SIG-M5 treated with dmso at 0.1 percent for 504 hours (cell line): ENCODE results near the gene CNKSR3.
A peak's percentile ranks its signal among the peaks of the same experiment; 100 is the strongest.

Experiments
- DNase-seq: peaks from one replicate; lab custom pipeline; 2025; ENCODE audit not compliant: unreplicated experiment; lab: John Stamatoyannopoulos, UW

CNKSR3 gene

GRCh38 chr6:154356690-154357089 is 153.8 kb downstream of the CNKSR3 start, which contains the start of gene IPCEF1:
TSS of gene IPCEF1 (minus strand) at chr6:154356803. CDS start at chr6:154265947, 90,856 bp downstream.
- DNase-seq, result peak; percentile 95

GRCh38 chr6:154356113-154356512 is 154.4 kb downstream of the CNKSR3 start:
- peak; percentile 36 for DNase-seq

- peak; percentile 14 for DNase-seq
These were observed 156.2 kb downstream of the CNKSR3 start for GRCh38 chr6:154354265-154354777.

GRCh38 chr6:154353626-154354025 is 156.9 kb downstream of the CNKSR3 start:
- no peak for DNase-seq

GRCh38 chr6:154352898-154353585 is 157.4 kb downstream of the CNKSR3 start:
- no peak for DNase-seq

- DNase-seq, result no peak
These were observed 160.2 kb downstream of the CNKSR3 start for GRCh38 chr6:154350293-154350692.

- no peak for DNase-seq
These were observed 162.5 kb downstream of the CNKSR3 start for GRCh38 chr6:154347981-154348380.

GRCh38 chr6:154345811-154346210 is 164.7 kb downstream of the CNKSR3 start:
- no peak for DNase-seq

GRCh38 chr6:154343473-154344308 is 166.8 kb downstream of the CNKSR3 start:
- DNase-seq, result peak; percentile 75

- DNase-seq, result no peak
These were observed 168.6 kb downstream of the CNKSR3 start for GRCh38 chr6:154341871-154342270.

- DNase-seq, result no peak
These were observed 169.1 kb downstream of the CNKSR3 start for GRCh38 chr6:154341336-154341735.
